ENCODE results near the gene PTPRN2.
"Not testable (repeated sequence)": the region's sequence is repeated elsewhere in the genome, so short reads cannot be mapped to it uniquely, and the experiment has no call there.

- TF ChIP-seq CTCF (conservative IDR thresholded peaks at IDR 0.05 in 1 of 2, IDR thresholded peaks at IDR 0.05 in 1 of 2; ENCODE audit: extremely low read depth in 1 of 2, insufficient read depth in 1 of 2, low read depth in 1 of 2, low read length in 2 of 2); EZH2 (IDR thresholded peaks at IDR 0.05; ENCODE audit: borderline replicate concordance, low read length): not testable (repeated sequence)
Observed at GRCh38 chr7:158425676-158426075, 161.9 kb downstream of the PTPRN2 start.

All from mammary epithelial cell (primary cell).